ENCODE results near the gene ZNF555.
A peak's percentile ranks its signal among the peaks of the same experiment; 100 is the strongest.
"Not testable (repeated sequence)": the region's sequence is repeated elsewhere in the genome, so short reads cannot be mapped to it uniquely, and the experiment has no call there.

ZNF555 gene

DNA sequence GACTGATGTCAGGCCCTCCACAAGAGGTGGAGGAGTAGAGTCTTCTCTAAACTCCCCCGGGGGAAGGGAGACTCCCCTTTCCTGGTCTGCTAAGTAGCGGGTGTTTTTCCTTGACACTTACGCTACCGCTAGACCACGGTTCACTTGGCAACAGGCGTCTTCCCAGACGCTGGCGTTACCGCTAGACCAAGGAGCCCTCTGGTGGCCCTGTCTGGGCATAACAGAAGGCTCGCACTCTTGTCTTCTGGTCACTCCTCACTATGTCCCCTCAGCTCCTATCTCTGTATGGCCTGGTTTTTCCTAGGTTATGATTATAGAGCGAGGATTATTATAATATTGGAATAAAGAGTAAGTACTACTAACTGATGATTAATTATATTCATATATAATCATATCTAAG, 30.9 kb downstream of the ZNF555 start:
- DNase-seq: peak in 5 of 6 experiments; percentile 9 to 36 (median 14)

DNA sequence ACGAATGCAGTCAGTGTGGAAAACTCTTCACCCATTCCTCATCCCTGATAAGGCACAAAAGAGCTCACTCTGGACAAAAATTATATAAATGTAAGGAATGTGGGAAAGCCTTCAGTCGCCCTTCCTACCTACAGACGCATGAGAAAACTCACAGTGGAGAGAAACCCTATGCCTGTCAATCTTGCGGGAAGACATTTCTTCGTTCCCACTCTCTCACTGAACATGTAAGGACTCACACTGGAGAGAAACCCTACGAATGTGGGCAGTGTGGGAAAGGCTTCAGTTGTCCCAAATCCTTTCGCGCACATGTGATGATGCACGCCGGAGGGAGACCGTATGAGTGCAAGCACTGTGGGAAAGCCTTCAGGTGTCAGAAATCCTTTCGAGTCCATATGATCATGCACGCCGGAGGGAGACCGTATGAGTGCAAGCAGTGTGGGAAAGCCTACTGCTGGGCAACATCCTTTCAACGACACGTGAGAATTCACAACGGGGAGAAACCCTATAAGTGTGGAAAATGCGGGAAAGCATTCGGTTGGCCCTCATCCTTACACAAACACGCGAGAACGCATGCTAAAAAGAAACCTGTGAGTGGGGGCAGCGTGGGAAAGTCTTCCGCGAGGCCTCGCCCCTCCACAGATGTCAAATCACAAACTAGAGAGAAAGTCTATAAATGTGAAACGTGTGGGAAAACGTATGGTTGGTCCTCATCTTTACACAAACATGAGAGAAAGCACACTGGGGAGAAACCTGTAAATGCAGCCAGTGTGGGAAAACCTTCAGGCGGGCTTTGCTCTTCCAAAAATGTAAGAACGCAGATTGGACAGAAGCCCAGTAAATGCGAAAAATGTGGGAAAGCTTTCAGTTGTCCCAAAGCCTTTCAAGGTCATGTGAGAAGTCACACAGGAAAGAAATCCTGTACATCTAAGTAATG, 36.4 kb downstream of the ZNF555 start:
- DNase-seq: no peak

DNA sequence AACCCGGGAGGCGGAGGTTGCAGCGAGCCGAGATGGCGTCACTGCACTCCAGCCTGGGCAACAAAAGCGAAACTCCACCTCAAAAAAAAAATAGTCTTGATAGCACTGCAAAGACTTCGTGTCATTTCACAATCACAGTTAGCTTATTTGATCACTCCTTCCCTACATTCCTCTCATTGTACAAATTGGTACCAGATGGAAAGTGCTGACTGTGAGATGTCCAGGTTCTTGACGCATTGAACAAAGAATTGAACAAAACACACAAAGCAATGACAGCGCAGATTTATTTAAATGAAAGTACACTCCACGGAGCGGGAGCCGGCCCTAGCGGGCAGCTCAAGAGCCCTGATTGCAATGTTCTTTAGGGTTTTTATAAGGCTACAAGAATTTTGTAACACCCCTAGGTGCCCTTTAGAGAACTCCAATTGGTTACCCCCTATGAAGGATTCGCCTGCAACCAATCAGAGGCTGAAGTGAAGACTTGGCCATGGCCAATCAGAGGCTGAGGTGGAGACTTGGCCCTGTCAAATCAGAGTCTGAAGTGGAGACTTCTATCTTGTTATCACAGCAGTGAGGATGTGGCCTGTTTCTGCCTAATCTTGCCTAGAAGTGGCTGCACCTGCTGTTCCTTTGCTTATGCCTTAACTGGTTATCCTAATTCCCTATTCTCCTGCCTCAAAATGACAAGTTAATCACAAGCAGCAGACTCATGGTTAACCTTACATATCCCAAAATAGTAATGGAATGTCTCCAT, 42.6 kb downstream of the ZNF555 start:
- no peak for DNase-seq

DNA sequence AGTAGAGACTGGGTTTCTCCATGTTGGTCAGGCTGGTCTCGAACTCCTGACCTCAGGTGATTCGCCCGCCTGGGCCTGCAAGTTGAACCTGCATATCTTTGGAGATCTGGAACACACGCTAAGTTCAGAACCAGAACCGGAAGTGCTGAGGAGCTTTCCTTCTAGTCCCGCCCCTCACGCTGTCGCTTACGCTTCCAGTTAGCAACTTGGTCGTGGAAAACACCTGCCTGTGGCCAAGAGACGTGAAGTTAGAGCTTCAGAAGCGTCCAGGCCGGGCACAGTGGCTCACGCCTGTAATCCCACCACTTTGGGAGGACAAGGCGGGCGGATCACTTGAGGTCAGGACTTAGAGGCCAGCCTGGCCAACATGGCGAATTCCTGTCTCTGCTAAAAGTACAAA, 44.5 kb downstream of the ZNF555 start:
- DNase-seq: no peak

GRCh38 chr19:2887391-2887914, 46.2 kb downstream of the ZNF555 start:
- peak in 1 of 6 experiments; percentile 13 for DNase-seq

- DNase-seq: peak; percentile 3 to 71 (median 66)
Observed at GRCh38 chr19:2888731-2889224, 47.5 kb downstream of the ZNF555 start.

- not testable (repeated sequence) for DNase-seq
Observed at GRCh38 chr19:2890531-2890930, 49.3 kb downstream of the ZNF555 start.

DNA sequence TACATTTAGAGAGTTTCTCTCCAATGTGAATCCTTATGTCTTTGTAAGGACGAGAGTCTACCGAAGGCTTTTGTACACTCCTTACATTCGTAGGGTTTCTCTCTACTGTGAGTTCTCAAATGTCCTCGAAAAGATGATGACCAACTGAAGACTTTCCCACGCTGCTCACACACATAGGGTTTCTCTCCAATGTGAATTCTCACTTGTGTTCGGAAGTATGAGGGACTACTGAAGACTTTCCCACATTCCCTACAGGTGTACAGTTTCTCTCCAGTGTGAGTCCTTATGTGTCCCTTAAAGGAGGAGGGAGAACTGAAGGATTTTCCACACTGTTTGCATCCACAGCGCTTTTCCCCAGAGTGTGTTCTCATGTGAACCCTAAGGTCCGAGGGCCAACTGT, 55.4 kb downstream of the ZNF555 start:
- DNase-seq: no peak

- DNase-seq: peak; percentile 89 to 98 (median 94)
Observed at GRCh38 chr19:2900296-2901252, 59.3 kb downstream of the ZNF555 start, which contains the start of gene ZNF57. Gene ZNF57, plus strand, starts transcription at chr19:2900928. Its CDS starts 118 bp downstream, at chr19:2901046.

GRCh38 chr19:2902590-2903218, 61.4 kb downstream of the ZNF555 start:
- no peak for DNase-seq

DNA sequence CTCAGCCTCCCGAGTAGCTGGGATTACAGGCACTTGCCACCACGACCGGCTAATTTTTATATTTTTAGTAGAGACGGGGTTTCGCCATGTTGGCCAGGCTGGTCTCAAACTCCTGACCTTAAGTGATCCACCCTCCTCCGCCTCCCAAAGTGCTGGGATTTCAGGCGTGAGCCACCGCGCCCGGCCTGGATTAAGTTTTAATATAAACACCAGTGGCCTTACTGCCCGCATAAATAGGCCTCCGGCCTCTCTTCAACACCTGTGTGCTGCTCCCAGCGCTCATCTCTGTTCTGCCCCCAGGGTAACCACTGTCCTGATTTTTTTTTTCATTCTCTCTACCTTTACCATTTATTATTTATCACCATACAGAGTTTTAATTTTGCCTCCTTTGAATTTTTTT, 62.1 kb downstream of the ZNF555 start:
- not testable (repeated sequence) for DNase-seq

GRCh38 chr19:2905918-2906519, 64.7 kb downstream of the ZNF555 start:
- no peak for DNase-seq

DNA sequence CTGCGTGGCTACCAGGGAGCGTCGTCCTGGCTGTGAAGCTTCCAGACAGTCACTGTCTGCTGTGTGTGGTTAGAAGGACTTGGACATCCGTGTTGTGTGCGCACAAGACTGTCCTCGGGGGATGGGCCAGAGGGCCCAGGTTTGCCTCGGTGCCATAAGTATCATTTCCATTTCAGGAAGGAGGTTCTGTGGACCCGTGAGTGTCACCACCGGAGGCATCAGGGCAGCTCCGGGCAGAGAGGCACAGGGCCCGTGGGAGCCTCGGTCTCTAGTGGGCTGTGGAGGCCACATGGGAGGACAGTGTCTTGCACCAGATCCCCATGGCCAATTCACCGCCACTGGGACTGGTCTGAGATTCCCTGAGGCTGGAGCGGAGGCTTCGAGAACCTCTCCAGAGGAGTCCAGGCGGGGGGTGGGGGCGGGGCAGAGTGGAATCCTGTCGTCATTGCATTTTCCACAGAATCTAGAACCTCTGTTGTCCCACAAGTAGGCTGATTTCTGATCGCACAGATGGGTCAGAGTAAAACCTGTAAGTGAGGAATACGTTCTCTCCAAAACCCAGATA, 65.4 kb downstream of the ZNF555 start:
- DNase-seq: no peak
